ENCODE measurements around the gene PDE8B.

Gene PDE8B

GRCh38 chr5:77202145-77202544 lies 8.3 kb upstream of the PDE8B start:
- Histone ChIP-seq H3K9me3 (replicated peaks in 1 of 11) (peaks cover 12 to 17% (median 13%) of the 10 kb centered on the region in 11 experiments), H3K27ac (no peak overlapping the region), H3K36me3 (no peaks in the 10 kb centered on the region), H3K27me3 (peaks cover 0 to 5% (median 0%) of the 10 kb centered on the region in 11 experiments; a peak in 1 of 22 replicates), H3K9ac (no peak overlapping the region), H3K4me2 (no peak overlapping the region), H3K4me3 (no peak overlapping the region), H4K20me1 (no peaks in the 10 kb centered on the region), H3K4me1 (0 out of 20 replicates have a peak, but pooled peaks cover 0 to 7% (median 0%) of the 10 kb centered on the region in 10 experiments)
- no peak for TF ChIP-seq Cebpa-rat (IDR thresholded peaks at IDR 0.05)

DNA sequence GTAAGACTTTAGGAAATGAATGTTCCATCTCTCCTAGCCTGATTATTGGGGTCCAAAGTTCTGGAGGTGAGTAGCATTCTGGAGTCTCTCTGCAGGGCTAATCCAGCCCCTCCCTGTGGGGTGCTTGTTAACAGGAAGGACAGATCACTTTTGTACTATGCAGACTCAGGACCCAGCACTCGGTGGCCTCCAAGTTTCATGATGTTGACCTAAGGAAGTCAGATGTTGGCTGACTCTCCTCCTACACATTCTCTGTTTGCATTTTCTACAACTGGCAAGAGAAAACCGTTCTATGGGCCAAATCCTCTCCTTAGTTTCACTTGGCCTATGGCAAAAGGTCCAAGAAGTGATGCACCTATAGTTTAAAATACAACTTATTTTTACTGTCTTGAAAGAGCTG lies 5.5 kb upstream of the PDE8B start:
- peaks cover 18 to 34% (median 26%) of the 10 kb centered on the region in 11 experiments for H3K27me3 ChIP-seq
- 0 out of 22 replicates have a peak overlapping the region, but pooled peaks of 2 of the 11 experiments have one; percentile 0 to 17 for H3K4me2 ChIP-seq
- peaks cover 0 to 8% (median 0%) of the 10 kb centered on the region in 11 experiments; a peak in 3 of 22 replicates for H4K20me1 ChIP-seq
- no peak for TF ChIP-seq Cebpa-rat (IDR thresholded peaks at IDR 0.05)
- H3K27ac ChIP-seq = no peak overlapping the region
- H3K4me3 ChIP-seq = no peak overlapping the region
- no peaks in the 10 kb centered on the region for H3K9me3 ChIP-seq (replicated peaks in 1 of 11)
- no peaks in the 10 kb centered on the region for H3K36me3 ChIP-seq
- no peak overlapping the region for H3K9ac ChIP-seq
- 0 out of 20 replicates have a peak, but pooled peaks cover 0 to 7% (median 0%) of the 10 kb centered on the region in 10 experiments for H3K4me1 ChIP-seq

- Histone ChIP-seq H3K9ac (no peak overlapping the region), H3K27ac (no peak overlapping the region)
Measured at GRCh38 chr5:77208507-77209163, 1.8 kb upstream of the PDE8B start.

DNA sequence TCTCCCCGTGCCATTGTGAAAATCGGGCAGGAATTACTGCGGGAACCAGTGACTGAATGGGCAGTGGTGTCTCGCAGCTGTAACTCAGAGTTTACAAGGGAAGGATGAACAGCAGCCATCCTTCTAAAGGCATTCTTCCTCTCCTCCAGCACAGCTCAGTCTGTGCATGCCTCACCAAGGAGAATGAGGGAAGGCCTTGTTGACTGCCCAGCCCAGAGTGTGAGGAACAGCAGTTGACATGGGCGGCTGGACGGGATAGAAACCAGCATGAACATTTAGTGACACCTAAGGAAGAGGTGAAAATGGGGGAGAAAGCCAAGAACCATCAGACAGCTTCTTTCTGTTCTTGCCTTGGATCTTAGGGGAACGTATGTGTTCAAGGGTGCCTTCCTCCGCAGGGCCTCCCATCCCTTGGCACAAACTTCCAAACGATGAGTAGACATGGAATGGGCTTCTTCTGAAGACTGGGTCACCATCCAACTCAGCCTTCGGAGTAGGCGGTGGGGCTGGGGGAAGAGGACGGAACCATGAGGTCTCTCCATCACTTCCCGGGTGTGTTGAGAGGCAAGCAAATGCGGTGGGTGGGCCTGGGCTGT lies 887 bp upstream of the PDE8B start:
- peaks cover 50 to 78% (median 64%) of the 10 kb centered on the region in 11 experiments for H3K27me3 ChIP-seq

More at GRCh38 chr5:77208507-77209163, 1.8 kb upstream of the PDE8B start:
- Histone ChIP-seq H3K4me1 (peaks cover 11 to 16% (median 14%) of the 10 kb centered on the region in 10 experiments; a peak in 19 of 20 replicates), H3K27me3 (peaks cover 50 to 70% (median 61%) of the 10 kb centered on the region in 11 experiments), H3K9me3 (replicated peaks in 1 of 11) (no peaks in the 10 kb centered on the region), H3K36me3 (no peaks in the 10 kb centered on the region), H3K4me2 (no peak overlapping the region), H4K20me1 (peaks cover 0 to 23% (median 5%) of the 10 kb centered on the region in 11 experiments; a peak in 7 of 22 replicates), H3K4me3 (no peak overlapping the region)
- TF ChIP-seq Cebpa-rat (IDR thresholded peaks at IDR 0.05) = no peak

GRCh38 chr5:77210964-77211690 lies 647 bp downstream of the PDE8B start:
- Histone ChIP-seq H3K27ac (peak overlapping the region in 3 of 11 experiments; percentile 7 to 20 (median 15); a peak in 2 of 22 replicates), H3K36me3 (no peaks in the 10 kb centered on the region), H3K4me2 (peak overlapping the region; percentile 98 to 100 (median 99)), H3K9me3 (replicated peaks in 1 of 11) (peaks cover 0 to 4% (median 0%) of the 10 kb centered on the region in 11 experiments; a peak in 2 of 22 replicates), H3K4me1 (peaks cover 9 to 15% (median 13%) of the 10 kb centered on the region in 10 experiments; a peak in 19 of 20 replicates), H3K9ac (peak overlapping the region; percentile 35 to 77 (median 69); a peak in 20 of 22 replicates), H4K20me1 (peaks cover 0 to 23% (median 5%) of the 10 kb centered on the region in 11 experiments; a peak in 7 of 22 replicates), H3K4me3 (peak overlapping the region; percentile 67 to 89 (median 76)), H3K27me3 (peaks cover 50 to 80% (median 64%) of the 10 kb centered on the region in 11 experiments)
- TF ChIP-seq Cebpa-rat (IDR thresholded peaks at IDR 0.05) = no peak

More for the DNA sequence above, 887 bp upstream of the PDE8B start:
- TF ChIP-seq Cebpa-rat (IDR thresholded peaks at IDR 0.05) = no peak
- Histone ChIP-seq H3K27ac (no peak overlapping the region), H3K4me2 (peak overlapping the region; percentile 98 to 100 (median 99); a peak in 15 of 22 replicates), H3K9ac (no peak overlapping the region; a peak in 1 of 22 replicates), H3K36me3 (no peaks in the 10 kb centered on the region), H3K9me3 (replicated peaks in 1 of 11) (no peaks in the 10 kb centered on the region), H3K4me1 (peaks cover 11 to 16% (median 14%) of the 10 kb centered on the region in 10 experiments; a peak in 19 of 20 replicates), H3K4me3 (peak overlapping the region; percentile 67 to 89 (median 76); a peak in 17 of 20 replicates), H4K20me1 (peaks cover 0 to 23% (median 5%) of the 10 kb centered on the region in 11 experiments; a peak in 7 of 22 replicates)

DNA sequence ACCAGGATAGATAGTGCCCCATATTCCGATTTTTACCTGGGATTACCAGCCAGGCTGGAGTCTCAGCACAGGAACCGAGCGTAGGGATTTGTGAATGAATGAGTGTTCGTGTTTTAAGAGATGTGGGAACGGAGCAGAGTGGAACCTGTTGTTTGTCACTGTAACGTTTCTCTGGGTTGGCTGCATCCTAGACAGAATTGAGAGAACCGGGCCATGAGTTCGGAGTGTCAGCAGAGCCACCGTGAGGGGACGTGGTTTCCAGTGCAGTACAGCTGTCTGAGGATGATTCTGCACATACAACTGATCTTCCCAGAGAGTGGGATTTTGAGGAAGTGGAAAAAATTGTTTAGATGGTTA lies 1.2 kb downstream of the PDE8B start:
- peaks cover 50 to 80% (median 64%) of the 10 kb centered on the region in 11 experiments for H3K27me3 ChIP-seq
- no peak overlapping the region for H3K27ac ChIP-seq
- no peaks in the 10 kb centered on the region for H3K36me3 ChIP-seq
- peaks cover 0 to 23% (median 5%) of the 10 kb centered on the region in 11 experiments; a peak in 7 of 22 replicates for H4K20me1 ChIP-seq
- H3K9me3 ChIP-seq (replicated peaks in 1 of 11) = peaks cover 0 to 9% (median 0%) of the 10 kb centered on the region in 11 experiments; a peak in 2 of 22 replicates
- H3K4me2 ChIP-seq = peak overlapping the region; percentile 98 to 100 (median 99)
- H3K9ac ChIP-seq = no peak overlapping the region
- peak overlapping the region; percentile 67 to 89 (median 76); a peak in 19 of 20 replicates for H3K4me3 ChIP-seq
- peaks cover 9 to 15% (median 13%) of the 10 kb centered on the region in 10 experiments; a peak in 19 of 20 replicates for H3K4me1 ChIP-seq
- no peak for TF ChIP-seq Cebpa-rat (IDR thresholded peaks at IDR 0.05)

- Histone ChIP-seq H3K4me1 (peaks cover 9 to 15% (median 13%) of the 10 kb centered on the region in 10 experiments; a peak in 19 of 20 replicates), H3K27ac (no peak overlapping the region), H3K4me3 (no peak overlapping the region), H3K9ac (no peak overlapping the region), H4K20me1 (peaks cover 0 to 23% (median 5%) of the 10 kb centered on the region in 11 experiments; a peak in 7 of 22 replicates), H3K9me3 (replicated peaks in 1 of 11) (peaks cover 0 to 9% (median 0%) of the 10 kb centered on the region in 11 experiments; a peak in 2 of 22 replicates), H3K27me3 (peaks cover 46 to 61% (median 51%) of the 10 kb centered on the region in 11 experiments), H3K36me3 (no peaks in the 10 kb centered on the region), H3K4me2 (no peak overlapping the region)
- no peak for TF ChIP-seq Cebpa-rat (IDR thresholded peaks at IDR 0.05)
Measured at GRCh38 chr5:77213601-77214000, 3.1 kb downstream of the PDE8B start.

DNA sequence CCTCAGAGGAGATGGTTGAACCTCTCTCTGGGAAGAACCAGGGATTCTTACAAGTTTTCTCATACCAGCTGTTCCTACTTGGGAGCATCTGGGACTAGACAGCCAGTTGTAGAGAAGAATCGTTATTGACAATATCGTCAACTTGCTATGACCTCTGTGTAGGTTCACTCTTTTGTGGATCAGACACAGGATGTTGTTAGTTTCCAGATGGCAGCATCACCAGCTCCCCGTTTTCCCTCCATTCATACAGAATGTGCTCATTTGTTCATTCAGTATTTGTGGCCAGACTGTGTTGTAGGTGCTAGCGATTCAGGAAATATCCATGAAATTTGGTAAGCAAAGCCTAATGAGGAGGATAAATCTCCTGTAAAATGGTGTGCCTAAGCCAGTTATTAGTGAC lies 3.7 kb downstream of the PDE8B start:
- H3K9me3 ChIP-seq (replicated peaks in 1 of 11) = peaks cover 0 to 9% (median 0%) of the 10 kb centered on the region in 11 experiments; a peak in 2 of 22 replicates
- H3K4me2 ChIP-seq = no peak overlapping the region
- no peak overlapping the region for H3K9ac ChIP-seq
- H4K20me1 ChIP-seq = peaks cover 0 to 23% (median 5%) of the 10 kb centered on the region in 11 experiments; a peak in 6 of 22 replicates
- no peak for TF ChIP-seq Cebpa-rat (IDR thresholded peaks at IDR 0.05)
- no peak overlapping the region for H3K27ac ChIP-seq
- H3K4me1 ChIP-seq = peaks cover 9 to 15% (median 13%) of the 10 kb centered on the region in 10 experiments; a peak in 19 of 20 replicates
- peaks cover 41 to 55% (median 46%) of the 10 kb centered on the region in 11 experiments for H3K27me3 ChIP-seq
- no peaks in the 10 kb centered on the region for H3K36me3 ChIP-seq
- H3K4me3 ChIP-seq = no peak overlapping the region
